Skeletal muscle tissue (tissue), 4 donors: ENCODE results near the gene DSTN. TPM values are rescaled to one million over a fixed set of nuclear protein-coding genes. Genes with fewer than 3 reads are reported as not detected.

Experiments
- H3K27ac ChIP-seq: one replicate; pipeline ENCODE4 v1.7.0; 2013; ENCODE audit warnings: mild to moderate bottlenecking, low read depth, low read length, inconsistent platforms
- H3K27me3 ChIP-seq, 3 donors: one replicate each; pipeline ENCODE4 v1.7.0; 2013; ENCODE audit warnings: low read length in 3 of 3; ENCODE audit not compliant: control insufficient read depth in 3 of 3, insufficient read depth in 3 of 3
- H3K36me3 ChIP-seq, 3 donors: one replicate each; pipeline ENCODE4 v1.7.0; 2013; ENCODE audit warnings: low read length in 3 of 3; ENCODE audit not compliant: control insufficient read depth in 3 of 3, insufficient read depth in 3 of 3
- H3K4me1 ChIP-seq, 3 donors: one replicate each; pipeline ENCODE4 v1.7.0; 2013; ENCODE audit warnings: low read length in 3 of 3, mild to moderate bottlenecking in 3 of 3; ENCODE audit not compliant: control insufficient read depth in 3 of 3, insufficient read depth in 3 of 3
- H3K4me3 ChIP-seq, 3 donors: one replicate each; pipeline ENCODE4 v1.7.0; 2013; ENCODE audit warnings: low read length in 3 of 3
- H3K9ac ChIP-seq, 3 donors: one replicate each; pipeline ENCODE4 v1.7.0; 2013; ENCODE audit warnings: low read length in 3 of 3, mild to moderate bottlenecking in 3 of 3, moderate library complexity in 2 of 3, low read depth in 1 of 3
- H3K9me3 ChIP-seq, 3 donors: one replicate each; pipeline ENCODE4 v1.7.0; 2013; ENCODE audit warnings: low read length in 3 of 3; ENCODE audit not compliant: control insufficient read depth in 3 of 3
- total RNA-seq: library from RNA; depleted of rRNA; stranded (reverse); fragments of >200 nt; gene quantifications from one replicate; pipeline ENCODE4 v1.2.3, GENCODE V29; 2014
- donor health status: Osteomylitis.

Gene DSTN
- 104 TPM for total RNA-seq

DNA sequence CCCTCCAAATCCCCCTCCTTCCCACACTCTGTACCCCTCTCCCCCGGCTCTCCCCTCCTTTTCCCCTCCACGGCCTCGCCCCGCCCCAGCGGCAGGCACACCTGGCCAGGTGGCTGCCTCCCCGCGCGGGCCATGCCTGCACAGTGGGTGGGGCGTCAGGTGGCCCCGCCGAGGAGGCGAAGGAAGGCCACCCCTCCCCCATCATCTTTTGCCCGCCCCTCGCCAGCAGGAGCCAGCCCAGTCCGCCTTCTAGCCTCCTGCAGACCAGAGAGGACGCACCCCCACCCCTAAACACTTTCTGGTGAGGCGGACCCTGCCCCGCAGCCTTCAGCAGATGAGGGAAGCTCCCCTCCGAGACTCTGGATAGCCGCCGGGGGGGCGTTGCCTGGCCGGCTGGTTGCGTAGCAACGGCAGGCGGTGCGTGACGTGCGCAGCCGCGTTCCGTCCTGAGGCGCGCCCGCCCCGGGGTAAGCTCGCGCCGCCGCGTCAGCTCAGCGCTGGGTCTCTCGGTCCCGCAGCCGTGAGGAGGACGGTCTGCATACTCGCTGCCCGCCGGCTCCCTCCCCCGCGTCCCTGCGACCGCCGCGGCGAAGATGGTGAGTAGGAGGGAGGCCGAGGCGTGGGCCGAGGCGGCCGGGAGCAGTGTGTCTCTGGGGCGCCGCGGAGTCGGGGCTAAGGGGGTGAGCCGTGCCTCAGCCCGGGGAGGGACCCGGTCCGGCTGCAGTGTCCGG lies at the start of gene DSTN:
TSS of gene DSTN (plus strand) at position 460 of the 731 bp plus-strand sequence. CDS start at position 594, 134 bp downstream.
- Histone ChIP-seq H3K4me1 (peaks cover 11 to 29% (median 18%) of the 10 kb centered on the region in 3 donors), H3K9ac (peak within 1 kb of the TSS; percentile 88 to 96 (median 90)), H3K27ac (peak within 1 kb of the TSS; percentile 96), H3K27me3 (no peaks in the 10 kb centered on the region), H3K9me3 (no peaks in the 10 kb centered on the region), H3K36me3 (no peaks in the 10 kb centered on the region), H3K4me3 (peak within 1 kb of the TSS; percentile 83 to 97 (median 89))

DNA sequence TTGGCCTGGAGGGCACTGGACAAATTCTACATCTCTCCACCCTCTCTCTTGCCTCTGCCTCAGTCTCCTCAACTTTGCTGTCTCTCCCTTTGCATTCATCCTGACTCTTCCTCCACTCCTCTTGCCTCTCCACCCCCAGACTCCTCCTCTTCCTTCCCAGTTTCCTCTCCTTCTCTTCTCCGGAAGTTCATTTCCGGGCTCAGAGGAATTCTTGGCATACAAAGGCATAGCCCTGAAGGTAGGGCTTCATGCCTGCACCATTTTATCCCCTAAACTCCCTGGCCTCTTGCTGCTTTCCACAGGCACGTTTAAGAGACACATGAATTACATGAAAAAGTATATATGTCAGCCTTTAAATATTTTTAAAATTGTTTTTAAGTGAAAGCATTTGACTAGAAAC lies 49.3 kb upstream of the DSTN start:
- Histone ChIP-seq H3K9me3 (no peaks in the 10 kb centered on the region), H3K9ac (no peak overlapping the region), H3K27ac (no peak overlapping the region)

DNA sequence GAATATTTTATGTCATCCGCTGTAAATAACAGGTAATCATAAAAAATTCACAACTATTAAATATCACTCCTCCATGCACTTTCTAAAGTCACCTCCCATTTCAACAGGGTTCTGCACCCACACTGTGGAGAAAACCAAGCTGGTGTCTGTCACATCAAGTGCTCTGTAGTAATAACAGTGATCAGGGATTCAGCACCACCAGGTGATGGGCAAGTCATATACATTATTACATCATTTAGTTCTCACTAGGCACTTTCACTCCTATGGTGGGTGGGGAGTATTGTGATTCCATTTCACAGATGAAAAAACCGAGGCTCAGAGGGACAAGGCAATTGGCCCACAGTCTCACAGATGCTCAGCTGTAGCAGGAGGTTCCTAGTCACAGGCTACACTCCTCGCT lies 47.3 kb upstream of the DSTN start:
- Histone ChIP-seq H3K27ac (no peak overlapping the region), H3K27me3 (no peaks in the 10 kb centered on the region), H3K4me1 (peaks cover 6 to 8% (median 6%) of the 10 kb centered on the region in 3 donors), H3K36me3 (no peaks in the 10 kb centered on the region), H3K9ac (no peak overlapping the region), H3K9me3 (no peaks in the 10 kb centered on the region), H3K4me3 (no peak overlapping the region)

More for the DNA sequence above, 49.3 kb upstream of the DSTN start:
- Histone ChIP-seq H3K27me3 (no peaks in the 10 kb centered on the region), H3K36me3 (no peaks in the 10 kb centered on the region), H3K4me1 (peaks cover 6 to 8% (median 6%) of the 10 kb centered on the region in 3 donors), H3K4me3 (no peak overlapping the region)

DNA sequence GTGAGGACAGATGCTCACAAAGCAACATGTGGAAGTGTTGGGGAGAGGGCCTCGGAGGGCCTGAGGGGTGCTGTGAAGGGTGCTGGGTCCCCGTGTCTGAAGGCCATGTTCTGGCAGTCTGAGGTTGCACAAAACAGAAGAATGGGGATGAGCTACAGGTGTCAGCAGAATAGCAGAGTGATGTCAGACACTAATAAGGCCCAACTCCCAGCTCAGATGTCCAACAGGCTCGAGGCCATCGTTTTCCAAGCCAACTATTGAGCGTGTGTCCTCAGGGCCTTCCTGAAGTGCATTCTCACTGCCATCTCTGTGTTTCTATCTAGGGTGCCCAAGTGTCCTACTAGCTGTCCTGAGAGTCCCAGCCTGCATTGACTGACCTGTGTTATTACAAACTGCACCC lies 46.5 kb upstream of the DSTN start:
- Histone ChIP-seq H3K4me1 (peaks cover 6 to 8% (median 6%) of the 10 kb centered on the region in 3 donors), H3K36me3 (no peaks in the 10 kb centered on the region), H3K27ac (no peak overlapping the region), H3K9me3 (no peaks in the 10 kb centered on the region), H3K27me3 (no peaks in the 10 kb centered on the region), H3K4me3 (no peak overlapping the region), H3K9ac (no peak overlapping the region)

DNA sequence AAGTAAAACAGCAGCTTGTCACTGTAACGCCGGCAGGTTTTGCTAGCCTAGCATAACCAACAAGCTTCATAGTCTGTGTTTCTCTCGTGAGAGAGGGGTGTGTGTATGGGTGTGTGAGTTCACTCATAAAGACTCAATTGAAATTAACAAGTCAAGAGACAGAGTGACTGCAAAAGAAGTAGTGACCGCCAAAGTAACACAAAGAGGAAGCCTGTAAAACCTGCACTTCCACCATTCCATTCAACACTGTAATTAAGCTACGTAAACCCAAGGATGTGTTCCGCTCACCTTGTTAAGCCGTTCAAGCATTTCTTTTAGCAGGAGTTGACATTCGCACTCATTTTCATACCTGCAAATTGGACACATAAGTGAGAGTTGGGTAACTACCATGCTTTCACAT lies 45.3 kb upstream of the DSTN start:
- no peak overlapping the region for H3K9ac ChIP-seq
- no peak overlapping the region for H3K4me3 ChIP-seq
- H3K27ac ChIP-seq = no peak overlapping the region
- H3K27me3 ChIP-seq = no peaks in the 10 kb centered on the region
- H3K4me1 ChIP-seq = peaks cover 6 to 8% (median 6%) of the 10 kb centered on the region in 3 donors
- no peaks in the 10 kb centered on the region for H3K9me3 ChIP-seq
- no peaks in the 10 kb centered on the region for H3K36me3 ChIP-seq

DNA sequence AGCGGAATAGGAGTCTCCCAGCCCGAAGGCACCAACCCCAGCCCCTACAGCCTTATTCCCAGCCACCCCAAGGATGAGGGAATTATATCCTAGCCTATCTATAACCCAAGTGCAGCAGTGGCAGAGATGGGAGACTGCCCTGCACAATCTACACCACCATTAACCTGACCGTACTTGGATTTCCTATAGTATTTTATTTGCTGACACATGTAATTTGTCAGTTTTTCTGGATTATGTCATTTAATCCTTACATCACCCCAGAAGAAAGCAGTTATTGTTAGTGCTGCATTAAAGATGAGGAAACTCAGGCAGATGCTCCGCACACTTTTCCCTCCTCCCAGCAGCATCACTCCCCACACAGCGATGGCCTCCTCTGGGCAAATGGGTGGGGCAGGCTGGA lies 44.7 kb upstream of the DSTN start:
- Histone ChIP-seq H3K4me1 (peaks cover 6 to 8% (median 6%) of the 10 kb centered on the region in 3 donors), H3K27ac (no peak overlapping the region), H3K36me3 (no peaks in the 10 kb centered on the region), H3K27me3 (no peaks in the 10 kb centered on the region), H3K9me3 (no peaks in the 10 kb centered on the region), H3K9ac (no peak overlapping the region), H3K4me3 (no peak overlapping the region)

DNA sequence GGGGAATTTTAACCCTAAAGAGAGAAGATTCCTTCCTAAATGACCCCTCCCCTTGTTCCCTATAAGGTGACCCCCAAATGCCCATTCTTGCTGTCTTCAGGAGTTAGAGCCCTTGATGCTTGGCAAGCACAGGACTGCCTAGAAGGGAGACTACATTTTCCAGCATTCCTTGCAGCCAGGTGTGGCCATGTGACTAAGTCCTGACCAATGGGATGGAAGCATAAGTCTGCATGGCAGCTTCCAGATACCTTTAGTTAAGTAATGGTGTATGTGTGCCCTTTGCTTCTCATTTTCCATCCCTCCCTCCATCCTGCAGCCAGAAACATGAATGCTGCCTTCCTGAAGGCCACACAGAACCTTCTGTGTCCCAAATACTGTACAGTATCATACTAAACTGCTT lies 44.2 kb upstream of the DSTN start:
- Histone ChIP-seq H3K36me3 (no peaks in the 10 kb centered on the region), H3K9me3 (no peaks in the 10 kb centered on the region), H3K4me3 (no peak overlapping the region), H3K27me3 (peaks cover 0 to 4% (median 0%) of the 10 kb centered on the region in 3 donors), H3K4me1 (peaks cover 3 to 10% (median 8%) of the 10 kb centered on the region in 3 donors), H3K9ac (no peak overlapping the region), H3K27ac (no peak overlapping the region)

DNA sequence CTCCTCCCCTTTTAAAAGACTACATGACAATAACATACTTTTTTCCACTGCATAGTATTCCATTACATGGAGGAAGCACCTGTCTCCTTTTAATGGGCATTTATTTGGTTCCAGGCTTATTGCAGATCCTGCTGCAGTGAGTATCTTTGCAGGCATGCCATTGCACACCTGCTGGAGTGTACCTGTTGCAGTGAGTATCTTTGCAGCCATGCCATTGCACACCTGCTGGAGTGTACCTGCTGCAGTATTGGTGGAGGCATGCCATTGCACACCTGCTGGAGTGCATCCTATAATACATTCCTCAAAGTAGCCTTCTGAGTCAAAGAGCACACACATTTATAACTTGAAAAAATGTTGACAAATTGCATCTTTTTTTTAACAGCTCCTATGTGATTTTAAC lies 40.3 kb upstream of the DSTN start:
- H3K27ac ChIP-seq = no peak overlapping the region
- peaks cover 0 to 4% (median 0%) of the 10 kb centered on the region in 3 donors for H3K27me3 ChIP-seq
- no peaks in the 10 kb centered on the region for H3K36me3 ChIP-seq
- no peak overlapping the region for H3K9ac ChIP-seq
- H3K9me3 ChIP-seq = no peaks in the 10 kb centered on the region
- H3K4me3 ChIP-seq = no peak overlapping the region
- peaks cover 0 to 4% (median 4%) of the 10 kb centered on the region in 3 donors for H3K4me1 ChIP-seq

DNA sequence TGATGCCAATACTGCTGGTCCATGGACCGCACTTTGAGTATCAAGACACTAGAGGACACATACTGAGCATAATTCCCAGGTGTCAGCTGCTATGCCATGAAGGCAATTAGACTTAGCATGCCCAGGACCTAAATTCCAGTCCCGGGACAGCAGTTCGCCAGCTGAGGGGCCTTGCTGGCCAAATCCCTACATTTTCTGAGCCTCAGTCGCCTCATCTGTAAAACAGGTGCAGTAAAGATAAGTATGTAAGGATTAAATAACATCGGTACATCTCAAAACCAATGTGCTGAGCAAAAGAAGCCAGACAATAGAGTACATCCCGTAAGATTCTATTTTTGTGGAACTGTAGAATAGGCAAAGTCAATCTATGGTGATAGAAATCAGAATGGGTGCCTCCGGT lies 39.7 kb upstream of the DSTN start:
- no peaks in the 10 kb centered on the region for H3K36me3 ChIP-seq

More for the DNA sequence above, 39.7 kb upstream of the DSTN start:
- Histone ChIP-seq H3K9me3 (no peaks in the 10 kb centered on the region), H3K4me3 (no peak overlapping the region), H3K27ac (no peak overlapping the region), H3K4me1 (peaks cover 0 to 4% (median 4%) of the 10 kb centered on the region in 3 donors), H3K9ac (no peak overlapping the region), H3K27me3 (peaks cover 0 to 4% (median 0%) of the 10 kb centered on the region in 3 donors)
